22Rv1 (cell line): ENCODE measurements around the gene ATG4C.

Experiments
- ZFX ChIP-seq: fragments of 450-650 bp; IDR thresholded peaks from 2 replicates; pipeline ENCODE4 v1.6.1; 2017; ENCODE audit warnings: antibody characterized with exemption, borderline replicate concordance
- TF ChIP-seq, protein P1 (sequence below): fragments of 450-650 bp; IDR thresholded peaks from 2 replicates; pipeline ENCODE4 v1.5.1; 2017; ENCODE audit warnings: mild to moderate bottlenecking

DNA sequence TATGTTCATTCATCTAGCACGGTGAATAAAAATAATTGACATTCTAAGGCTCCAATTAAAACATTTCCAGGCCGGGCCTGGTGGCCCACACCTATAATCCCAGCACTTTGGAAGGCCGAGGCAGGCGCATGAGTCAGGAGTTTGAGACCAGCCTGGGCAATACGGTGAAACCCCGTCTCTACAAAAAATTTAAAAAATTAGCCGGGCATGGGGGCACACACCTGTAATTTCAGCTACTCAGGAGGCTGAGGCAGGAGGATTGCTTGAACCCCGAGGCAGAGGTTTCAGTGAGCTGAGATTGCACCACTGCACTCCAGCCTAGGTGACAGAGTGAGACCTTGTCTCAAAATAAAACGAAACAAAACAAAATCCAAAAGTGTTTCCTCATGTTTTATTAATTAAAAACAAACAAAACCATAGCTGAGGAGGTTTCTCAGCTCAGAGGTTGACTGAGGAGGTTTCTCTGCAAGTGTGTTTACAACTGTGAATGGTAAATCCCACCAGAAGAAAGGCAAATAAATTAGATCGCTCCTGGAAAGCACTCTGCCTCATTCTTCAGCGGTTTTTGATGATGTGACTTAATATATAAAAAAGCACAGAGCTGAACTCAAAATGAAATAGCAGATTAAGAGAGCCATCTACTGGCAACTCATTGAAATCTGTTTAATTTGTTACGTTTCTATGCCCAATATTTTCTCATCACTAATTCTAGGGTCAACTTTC, 37.7 kb upstream of the ATG4C start:
- TF ChIP-seq, protein P1, sequence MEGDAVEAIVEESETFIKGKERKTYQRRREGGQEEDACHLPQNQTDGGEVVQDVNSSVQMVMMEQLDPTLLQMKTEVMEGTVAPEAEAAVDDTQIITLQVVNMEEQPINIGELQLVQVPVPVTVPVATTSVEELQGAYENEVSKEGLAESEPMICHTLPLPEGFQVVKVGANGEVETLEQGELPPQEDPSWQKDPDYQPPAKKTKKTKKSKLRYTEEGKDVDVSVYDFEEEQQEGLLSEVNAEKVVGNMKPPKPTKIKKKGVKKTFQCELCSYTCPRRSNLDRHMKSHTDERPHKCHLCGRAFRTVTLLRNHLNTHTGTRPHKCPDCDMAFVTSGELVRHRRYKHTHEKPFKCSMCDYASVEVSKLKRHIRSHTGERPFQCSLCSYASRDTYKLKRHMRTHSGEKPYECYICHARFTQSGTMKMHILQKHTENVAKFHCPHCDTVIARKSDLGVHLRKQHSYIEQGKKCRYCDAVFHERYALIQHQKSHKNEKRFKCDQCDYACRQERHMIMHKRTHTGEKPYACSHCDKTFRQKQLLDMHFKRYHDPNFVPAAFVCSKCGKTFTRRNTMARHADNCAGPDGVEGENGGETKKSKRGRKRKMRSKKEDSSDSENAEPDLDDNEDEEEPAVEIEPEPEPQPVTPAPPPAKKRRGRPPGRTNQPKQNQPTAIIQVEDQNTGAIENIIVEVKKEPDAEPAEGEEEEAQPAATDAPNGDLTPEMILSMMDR, result peak; percentile 77
- TF ChIP-seq ZFX, result no peak
